Activated CD4-positive, alpha-beta T cell treated with anti-CD3 and anti-CD28 coated beads, Interleukin-2, amount 50 U/mL, for 4 hours (primary cell): ENCODE data around the gene EEPD1.

Source experiments
- DNase-seq, 2 experiments: peaks; one replicate each; pipeline ENCODE4 v3.0.0-alpha.2; 2020

The EEPD1 gene

DNA sequence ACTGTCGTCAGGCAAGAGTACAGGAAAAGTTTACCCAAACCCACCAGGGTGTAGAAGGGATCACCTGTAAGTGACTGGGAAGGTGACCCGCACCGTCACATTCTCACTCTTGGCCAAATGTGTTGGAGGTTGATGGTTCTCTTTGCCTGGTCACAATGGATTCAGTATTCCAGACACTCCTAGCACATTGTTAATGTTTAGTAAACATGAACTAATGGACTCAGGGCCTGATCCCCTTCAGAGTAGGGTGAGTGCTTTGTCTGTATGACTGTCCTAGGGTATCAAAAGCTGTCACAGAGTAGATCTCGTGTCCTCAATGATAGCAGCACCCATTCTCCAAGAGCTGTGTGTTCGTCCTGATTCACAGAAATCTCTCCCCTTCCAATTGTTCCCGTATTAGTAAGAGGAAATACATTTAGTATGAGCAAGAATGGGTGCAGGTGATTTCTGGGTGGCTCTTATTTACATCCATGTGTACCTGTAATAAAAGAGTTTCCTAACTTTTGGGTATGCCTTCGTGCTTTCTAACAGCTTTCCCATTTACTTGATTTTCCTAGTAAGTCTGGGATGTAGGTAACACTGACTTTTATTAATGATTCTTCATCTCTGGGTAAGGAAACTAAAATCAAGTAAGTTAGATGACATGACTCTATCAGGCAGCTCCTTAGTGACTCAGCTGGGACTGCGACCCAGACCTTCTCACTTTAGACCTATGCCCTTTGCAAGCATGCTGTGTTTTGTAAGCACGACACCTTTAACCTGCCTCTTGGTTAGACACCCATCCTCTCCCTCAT is 4.7 kb downstream of the EEPD1 start:
- DNase-seq: no peak

DNA sequence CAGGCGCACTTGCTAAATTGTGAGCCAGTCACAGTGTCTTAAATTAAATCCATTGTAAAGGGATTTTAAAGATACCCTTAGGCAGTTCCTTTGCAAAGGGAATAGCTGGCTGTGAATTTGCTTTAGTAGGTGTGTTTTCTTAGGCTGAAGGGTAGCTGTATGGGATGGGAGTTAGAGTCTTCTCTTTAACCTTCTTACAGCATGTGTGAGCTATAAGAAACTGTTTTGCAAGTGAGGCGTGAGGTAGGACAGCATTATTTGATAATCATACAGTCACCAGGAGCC is 5.2 kb downstream of the EEPD1 start:
- DNase-seq: no peak

DNA sequence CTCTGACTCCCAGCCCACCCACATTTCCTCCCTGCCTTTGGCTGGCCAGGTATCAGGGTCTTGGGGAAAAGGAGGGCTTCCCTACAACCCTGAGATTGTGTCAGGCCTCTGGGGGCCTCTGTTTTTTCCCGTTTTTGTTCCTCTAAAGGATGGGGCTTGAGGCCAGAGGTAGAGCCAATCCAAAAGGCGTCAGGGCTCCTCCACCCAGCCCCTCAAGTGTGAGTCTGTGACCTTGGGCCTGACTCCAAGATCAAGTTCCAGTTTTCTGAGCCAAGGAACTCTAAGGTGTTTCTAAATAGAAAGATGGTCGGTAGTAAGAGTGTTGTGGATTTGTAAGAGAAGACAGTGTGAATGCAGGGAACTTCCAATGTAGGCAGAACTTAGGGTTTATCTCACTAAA is 6.6 kb downstream of the EEPD1 start:
- no peak for DNase-seq

DNA sequence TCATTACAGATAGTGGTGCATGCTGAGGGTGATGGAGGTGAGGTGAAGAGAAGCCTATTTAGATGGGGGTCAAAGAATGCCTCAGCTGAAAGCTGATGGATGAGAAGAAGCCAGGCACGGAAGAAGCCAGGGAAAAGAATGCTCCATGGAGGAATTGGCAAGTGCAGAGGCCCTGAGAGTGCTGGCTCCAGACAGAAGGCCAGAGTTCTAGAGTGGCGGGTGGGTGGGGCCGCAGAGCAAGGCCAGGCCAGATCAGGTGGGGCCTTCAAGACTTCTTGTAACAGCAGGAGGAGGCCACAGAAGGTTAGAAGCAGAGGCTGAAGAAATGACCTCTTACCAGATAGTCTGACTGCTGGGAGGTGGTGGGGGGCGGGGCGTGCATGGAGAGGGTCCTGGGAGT is 7.3 kb downstream of the EEPD1 start:
- DNase-seq: no peak

DNA sequence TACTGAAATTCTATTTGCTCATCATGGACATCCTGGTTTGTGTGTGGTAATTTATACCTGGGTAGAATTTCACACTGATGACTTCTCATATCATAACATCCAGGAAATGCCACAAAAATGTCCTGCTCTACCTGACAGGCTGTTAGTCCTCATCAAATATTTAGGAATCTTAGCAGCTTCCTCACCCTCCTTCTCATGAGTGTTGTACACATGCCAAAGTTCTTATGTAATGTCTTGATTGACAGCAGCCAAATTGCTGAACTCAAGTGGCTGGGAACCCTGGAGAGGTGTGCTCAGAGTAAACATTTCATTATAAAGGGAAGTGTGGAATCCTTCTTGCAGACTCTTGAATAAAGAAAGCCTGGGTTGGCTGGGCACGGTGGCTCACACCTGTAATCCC is 8.9 kb downstream of the EEPD1 start:
- no peak for DNase-seq

DNA sequence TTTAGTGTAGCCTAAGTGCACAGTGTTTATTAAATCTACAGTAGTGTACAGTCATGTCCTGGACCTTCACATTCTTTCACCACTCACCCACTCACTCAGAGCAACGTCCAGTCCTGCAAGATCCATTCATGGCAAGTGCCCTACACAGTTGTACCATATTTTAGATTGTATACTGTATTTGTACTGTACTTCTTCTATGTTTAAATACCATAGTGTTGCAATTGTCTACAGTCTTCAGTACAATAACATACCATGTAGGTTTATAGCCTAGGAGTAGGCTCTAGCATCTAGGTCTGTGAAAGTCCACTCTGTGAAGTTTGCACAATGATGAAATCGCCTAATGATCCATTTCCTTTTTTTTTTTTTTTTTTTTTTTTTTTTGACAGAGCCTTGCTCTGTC is 12.0 kb downstream of the EEPD1 start:
- no peak for DNase-seq

DNA sequence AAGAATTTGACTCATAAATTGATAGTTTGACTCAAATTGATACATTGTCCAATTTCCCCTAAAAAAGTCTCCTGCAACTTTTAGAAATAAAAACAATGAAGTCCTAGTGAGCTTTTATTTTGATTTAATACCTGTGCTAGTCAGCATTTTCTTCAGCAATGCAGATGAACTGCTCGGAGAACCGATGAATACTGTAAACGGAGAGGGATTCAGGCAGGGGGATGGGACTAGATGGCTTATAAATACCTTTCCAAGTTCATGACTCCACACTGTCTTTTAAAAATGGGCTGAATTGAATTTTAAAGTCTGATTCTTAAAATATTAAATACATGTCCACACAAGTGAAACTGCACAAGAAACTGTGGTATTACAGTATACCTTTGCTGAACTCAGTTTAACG is 12.7 kb downstream of the EEPD1 start:
- DNase-seq: no peak

DNA sequence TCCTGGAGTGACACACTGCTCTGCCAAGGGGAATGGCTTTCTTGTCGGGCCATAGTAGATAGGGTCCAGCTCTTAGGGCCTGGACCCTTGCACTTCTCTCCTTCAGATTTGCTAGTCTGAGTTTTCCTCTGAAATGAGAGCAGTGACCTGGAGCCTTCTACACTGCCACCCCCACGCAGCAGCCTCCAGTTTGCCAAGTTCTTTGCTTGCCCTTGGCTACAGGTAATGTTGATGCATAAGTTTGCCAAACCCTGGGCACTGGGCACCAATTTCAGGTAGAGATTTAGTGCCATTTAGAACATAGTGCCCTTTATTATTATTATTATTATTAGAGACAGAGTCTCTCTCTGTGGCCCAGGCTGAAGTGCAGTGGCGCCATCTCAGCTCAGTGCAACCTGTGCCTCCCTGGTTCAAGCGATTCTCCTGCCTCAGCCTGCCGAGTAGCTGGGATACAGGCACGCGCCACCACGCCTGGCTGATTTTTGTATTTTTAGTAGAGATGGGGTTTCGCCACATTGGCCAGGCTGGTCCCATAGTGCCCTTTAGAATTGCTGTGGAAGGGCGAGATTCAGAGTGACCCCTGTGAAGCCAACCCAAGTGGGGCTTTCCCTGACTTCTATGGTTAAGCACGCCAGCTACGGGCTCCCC is 14.5 kb downstream of the EEPD1 start:
- no peak for DNase-seq

DNA sequence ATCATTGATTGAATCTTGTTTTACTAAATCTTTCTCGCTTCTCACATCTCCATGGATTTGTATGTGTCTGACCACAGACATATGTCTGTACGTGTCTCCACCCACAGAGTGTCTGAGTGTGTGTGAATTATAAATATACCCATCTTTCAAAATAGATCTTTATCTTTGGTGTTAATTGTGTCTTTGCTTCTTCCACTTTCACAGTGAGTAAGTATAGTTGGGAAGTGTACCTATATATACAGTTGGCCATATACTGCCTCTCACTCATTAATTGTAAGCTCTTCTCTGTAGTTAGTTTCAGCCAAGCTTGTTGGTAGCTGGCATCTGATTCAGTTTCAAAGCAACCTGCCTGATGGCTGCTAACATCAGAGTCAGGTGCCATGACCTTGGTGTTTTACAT is 18.4 kb downstream of the EEPD1 start:
- DNase-seq: no peak

DNA sequence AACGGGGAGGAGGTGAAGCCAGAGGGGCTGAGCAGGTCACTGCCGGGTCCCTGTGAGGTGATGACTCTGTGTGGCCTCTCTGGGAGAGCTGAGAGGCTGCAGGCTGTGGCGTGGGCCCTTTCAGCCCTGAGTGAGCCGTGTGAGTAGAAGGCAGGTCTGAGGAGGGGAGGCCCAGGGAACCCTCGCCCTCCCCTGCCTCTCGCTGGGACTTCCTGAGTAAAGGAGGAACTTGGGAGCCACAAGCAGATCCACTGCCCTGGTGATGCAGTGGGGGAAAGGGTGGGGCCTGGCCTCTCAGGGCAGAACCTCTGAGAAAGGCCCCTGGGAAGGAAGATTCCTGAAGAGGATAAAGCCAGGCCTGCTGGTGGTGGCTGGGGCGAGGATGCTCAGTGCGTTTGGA is 22.8 kb downstream of the EEPD1 start:
- DNase-seq: no peak

DNA sequence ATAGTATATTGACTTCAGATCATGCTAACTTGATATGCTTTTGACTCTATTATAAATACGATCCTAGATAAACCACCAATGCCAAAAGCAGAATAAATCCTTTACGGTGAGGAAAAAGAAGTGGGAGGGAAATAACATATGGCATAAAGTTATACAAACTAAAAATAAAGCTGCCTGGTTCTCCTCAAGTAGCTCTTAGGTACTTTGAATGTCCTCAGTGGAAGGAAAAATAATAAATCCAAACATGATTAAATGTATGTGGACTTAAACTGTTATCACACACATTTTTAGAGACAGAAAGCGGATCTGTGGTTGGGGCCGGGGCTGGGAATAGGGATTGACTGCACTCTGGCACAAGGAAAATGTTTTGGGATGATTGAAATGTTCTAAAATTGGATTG is 23.6 kb downstream of the EEPD1 start:
- DNase-seq: no peak

DNA sequence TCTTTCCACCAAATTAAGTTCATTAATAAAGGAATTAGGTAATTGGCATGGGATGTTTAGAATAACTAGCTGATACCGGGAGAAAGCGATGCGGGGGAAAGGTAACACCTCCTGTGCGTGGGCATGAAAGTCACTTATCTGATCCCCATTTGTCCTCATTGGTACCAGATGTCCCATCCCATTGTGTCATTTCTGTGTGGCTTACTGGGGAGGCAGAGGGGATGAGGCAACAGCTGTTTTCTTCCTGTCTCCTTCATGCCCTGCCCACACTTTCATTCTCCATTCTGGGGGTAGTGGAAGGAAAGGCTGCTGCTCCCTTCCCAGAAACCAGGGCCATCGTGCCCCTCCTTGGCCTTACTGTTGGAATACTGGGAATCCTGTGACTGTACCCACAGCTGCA is 27.1 kb downstream of the EEPD1 start:
- DNase-seq: no peak

DNA sequence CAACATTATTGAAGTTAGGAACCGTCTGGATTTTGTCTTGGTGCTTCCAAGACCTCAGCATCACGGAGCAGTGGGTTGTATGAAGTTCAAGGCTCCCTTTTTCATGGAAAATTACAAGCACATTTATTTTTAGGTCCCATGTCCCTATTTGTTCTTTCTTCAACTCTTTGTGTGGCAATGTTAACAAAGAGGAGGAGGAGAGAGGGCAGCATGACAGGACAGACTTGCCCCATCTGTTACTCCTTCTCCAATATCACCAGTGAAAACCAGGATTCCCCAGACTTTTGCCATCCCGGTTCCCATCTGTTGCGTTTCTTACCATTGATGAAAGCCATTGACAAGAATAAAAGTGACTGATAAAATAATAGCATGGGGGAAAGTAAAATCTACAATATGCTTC is 28.6 kb downstream of the EEPD1 start:
- no peak for DNase-seq

DNA sequence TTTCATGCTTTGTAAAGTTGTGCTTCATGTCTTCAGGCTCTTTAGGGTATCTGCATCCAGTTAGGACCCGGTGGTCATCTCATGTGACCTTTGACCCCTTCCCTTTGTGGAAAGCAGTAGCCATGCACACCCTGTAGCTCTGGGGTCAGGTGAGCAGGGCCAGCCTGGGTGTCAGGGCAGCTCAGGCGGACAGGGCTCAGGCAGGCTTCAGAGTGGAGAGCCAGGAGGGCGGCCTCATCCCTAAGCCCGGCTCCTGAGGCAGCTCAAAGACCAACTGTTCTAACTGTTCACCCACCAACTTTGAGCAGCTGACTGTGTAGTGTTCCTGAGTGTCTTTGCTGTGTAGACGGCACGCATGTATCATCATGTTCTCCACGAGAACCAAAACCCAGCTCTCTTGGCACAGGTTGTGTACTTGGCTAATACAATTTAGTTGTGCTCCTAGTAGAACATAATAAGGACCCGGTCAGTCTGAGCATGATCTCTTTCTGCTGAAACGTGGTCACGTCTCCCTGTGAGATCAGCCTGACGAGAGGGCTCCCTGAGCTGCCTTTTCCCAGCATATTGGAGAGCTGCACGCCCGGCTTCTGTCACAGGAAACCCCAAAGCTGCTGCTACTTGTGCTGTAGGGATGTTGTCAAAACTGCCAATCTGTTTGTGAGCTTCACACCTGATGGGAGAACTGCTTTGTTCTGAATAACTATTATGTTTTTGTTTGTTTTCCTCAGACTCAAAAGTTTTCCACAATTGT is 30.0 kb downstream of the EEPD1 start:
- no peak for DNase-seq

DNA sequence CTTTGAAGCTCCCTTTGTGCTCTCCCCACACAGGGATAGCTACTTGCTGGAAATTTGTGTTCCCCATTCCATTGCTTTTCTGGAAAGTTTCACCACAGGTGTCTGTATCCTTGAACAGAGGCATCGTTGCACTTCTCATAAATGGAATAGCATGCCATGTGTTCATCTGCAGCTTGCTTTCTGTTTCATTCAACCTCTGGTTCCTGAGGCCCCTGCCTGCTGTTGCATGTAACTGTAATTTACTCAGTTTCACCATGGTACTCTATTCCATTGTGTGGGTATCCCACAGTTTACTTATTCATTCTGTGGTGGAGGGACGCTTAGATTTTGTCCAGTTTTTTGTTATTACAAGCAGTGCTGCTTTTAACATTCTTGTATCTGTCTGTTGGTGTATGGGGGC is 32.0 kb downstream of the EEPD1 start:
- DNase-seq: no peak

DNA sequence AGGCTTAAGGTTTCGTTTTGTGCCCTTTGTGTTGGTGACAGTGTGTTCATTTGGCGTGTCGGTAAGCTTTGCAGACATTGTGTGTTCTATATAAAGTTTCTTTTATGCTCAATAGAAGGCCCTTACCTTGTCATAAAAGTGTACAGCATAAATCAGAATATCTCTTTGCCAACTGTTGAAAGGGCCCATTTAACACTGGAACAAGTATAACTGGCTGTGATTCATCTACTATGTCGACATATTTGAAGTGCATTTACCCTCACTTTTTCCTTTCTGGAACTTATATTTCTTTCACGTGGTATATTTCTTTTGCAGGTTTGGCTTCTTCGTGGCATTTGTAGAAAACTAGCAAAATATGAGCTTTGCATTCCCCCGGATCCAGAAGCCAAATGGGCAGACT is 32.7 kb downstream of the EEPD1 start:
- DNase-seq: no peak

DNA sequence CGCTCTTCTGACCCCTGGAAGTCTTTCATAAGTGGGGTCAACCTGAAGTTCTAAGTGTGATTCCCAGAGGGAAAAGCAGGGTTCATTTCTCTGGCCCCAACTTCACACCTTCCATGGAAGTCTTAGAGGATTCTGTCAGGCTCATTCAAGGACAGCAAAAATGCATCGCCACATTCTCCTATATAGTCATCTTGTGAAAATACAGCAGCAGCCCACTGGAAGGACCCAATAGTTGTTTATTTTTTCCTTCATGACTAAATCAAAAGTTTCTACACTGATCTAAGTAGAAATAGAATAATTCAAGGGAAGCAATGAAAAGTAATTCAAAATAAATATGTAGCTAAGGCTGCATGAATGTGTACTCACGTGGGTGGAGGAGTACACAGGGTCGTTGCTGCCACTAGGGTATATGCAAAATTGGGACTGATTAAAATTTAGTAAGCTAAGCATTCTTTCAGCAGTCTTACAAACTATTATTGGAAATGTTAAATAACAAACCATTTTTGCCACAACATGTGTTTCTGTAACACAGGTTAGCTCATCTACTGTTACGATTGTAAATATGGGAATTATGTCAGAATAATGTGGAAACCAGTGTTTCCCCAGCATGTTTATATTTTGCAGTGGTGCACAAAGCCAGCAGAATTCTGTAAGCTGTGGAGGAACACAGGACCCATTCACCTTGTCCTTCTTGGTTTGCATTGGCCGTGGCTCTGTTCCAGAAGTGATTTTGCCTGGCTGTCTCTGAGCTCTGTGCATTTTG is 33.5 kb downstream of the EEPD1 start:
- DNase-seq: no peak

DNA sequence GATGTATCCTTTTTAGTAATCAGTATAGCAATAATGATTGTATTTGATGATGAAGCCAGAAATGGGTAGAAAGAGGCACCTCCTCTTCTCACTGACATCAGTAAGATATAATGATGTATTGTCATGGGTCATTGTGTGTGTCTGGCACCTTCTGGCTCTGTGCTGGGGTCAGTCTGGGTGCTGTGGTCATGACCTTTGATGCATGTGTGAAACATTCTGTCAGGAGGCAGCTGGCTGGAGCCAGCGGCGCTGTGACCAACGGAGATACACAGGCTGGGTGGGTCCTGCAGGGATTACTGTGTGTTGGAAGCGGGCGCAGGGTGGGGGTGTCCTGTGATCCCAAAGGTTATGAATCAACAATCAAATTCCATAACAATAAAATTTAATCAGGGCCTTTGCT is 35.2 kb downstream of the EEPD1 start:
- no peak for DNase-seq

DNA sequence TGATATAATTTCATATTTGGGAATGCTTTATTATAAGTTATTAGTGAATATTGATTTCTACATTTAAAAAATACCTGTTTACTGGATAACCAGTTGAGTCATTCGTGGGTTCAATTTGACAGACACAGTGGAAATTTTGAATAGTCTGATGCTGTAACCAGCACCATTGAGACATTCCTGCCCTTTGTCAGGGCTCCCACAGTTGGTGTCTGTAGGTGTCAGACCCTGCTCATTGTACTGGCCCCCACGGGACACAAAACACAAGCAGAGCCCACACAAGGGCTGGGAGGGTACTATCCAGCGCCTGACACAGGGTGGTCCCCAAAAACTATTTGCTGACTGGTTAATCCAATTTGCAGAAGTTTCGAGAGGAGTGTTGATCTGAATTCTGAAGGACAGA is 35.9 kb downstream of the EEPD1 start:
- DNase-seq: no peak

DNA sequence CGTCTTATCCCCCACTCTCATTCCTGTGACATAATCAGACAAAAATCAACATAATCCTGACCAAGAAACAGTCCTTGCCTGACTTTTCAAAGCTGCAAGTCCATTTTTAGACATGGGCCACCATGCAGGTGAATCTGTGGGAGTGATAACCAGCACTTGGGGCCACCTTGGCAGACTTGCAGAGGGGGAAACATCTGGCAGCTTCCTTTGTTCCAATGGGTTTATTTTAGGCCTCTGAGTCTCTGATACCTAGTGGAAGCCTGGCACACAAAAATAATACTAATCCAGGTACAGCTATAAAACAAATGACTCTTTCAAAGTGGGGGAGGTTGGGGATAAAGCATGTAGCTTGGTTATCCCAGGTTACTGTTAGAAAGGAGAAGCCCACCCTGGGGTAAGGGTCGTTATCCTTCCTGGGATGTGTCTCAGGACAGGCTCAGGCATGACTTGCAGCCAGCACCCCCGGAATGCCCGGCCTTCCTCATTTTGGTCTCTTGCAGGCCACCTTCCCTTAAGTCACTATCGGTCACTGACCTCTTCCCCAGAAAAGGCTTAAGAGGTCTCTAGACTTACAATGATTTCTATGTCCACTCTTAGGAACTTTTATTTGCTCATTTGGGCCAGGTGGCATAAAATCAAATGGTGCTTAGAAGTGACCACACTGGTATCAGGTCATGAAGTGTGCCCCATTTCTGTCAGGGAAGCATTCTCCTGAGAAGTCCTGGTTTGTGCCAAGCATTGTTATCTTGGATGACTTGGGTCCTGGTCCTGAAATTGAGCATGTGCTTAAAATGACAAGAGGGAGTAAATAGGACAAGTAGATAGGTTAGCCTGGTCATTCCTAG is 37.6 kb downstream of the EEPD1 start:
- DNase-seq: no peak

DNA sequence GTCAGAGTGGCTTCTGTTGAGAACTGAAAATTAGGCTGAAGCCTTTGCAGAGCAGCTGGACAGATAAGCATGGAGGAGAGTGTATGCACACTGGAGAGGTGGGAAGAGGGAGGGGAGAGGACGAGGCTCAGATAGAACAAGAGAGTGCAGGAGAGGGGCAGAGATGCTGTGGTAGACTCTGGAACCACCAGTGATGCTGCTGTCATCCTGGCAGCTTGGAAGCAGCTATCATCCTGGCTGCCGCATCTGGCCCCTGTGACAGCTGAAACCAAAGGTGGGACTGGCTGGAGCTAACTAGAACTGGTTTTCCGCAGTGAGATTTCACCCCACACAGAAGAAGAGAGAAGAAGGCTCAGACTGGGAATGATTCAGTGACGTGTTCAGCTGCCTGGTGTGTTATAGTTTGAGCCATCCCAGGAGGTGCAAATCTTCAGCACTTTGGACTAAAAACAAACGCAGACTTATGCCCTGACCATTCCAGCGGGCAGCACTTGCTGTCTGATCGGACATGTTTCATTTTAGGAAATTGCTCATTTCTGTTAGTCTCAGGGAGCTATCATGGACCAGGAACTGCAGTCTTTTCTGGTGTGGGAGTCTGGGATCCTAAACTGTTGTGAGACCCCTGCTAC is 38.4 kb downstream of the EEPD1 start:
- no peak for DNase-seq
